LNCaP clone FGC (cell line): ENCODE results near the gene AIP.
A peak's percentile ranks its signal among the peaks of the same experiment; 100 is the strongest.

Experiments used
- DNase-seq: peaks from one replicate; pipeline ENCODE4 v3.0.0-alpha.2; 2011; ENCODE audit warnings: low read depth
- H3K4me3 ChIP-seq: 2 replicates; pipeline ENCODE4 v1.5.1; 2011; ENCODE audit warnings: mild to moderate bottlenecking, low read depth, low read length, control low read depth
- TF ChIP-seq, protein P1 (sequence below): IDR thresholded peaks from 2 replicates; pipeline ENCODE4 v1.5.1; 2012; ENCODE audit warnings: mild to moderate bottlenecking; ENCODE audit not compliant: control insufficient read depth, insufficient read depth; ENCODE audit errors: extremely low read depth

Gene AIP

DNA sequence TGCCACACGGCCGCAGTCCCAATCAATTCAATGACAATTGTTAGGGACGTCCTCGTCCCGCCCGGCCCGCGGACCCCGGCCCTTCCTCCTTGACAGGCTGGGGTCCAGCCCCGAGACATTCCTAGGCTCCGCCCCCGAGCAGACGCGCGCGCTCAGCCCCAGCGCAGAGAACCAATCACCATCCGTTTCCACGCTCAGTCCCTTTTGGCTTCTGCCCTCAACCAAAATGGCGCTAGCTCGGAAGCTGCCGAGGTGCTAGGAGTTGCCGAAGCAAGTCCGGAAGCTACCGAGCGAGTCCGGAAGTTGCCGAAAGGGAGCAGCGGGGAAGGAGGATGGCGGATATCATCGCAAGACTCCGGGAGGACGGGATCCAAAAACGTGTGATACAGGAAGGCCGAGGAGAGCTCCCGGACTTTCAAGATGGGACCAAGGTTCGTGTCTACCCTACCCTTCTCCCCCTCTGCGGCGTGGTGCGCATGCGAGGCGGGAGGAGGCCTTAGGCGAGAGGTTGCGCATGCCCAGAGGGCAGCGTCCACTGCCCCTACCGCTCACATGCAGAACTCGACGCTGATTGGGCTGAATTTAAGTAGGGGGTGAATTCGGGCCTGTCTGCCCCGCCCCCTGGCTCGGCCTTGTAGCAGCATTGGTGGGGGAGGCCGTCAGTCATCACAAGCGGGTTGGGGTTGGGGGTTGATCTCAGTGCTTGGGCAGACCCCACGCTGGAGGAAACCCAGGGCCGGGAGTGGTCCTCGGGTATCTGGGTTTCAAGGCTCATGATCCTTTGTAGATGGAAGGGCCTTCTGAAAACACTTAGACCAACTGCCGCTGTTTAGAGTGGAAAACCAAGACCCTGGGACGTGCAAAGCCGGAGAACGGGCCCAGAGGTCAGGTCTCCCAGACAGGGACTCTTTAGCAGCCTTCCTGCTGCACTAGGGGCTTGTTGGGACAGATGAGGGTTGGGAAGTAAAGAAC is at the start of gene AIP:
Gene AIP, plus strand, starts transcription at position 200 of the 972 bp plus-strand sequence. Its CDS starts 133 bp downstream, at position 333.
- TF ChIP-seq, protein P1, sequence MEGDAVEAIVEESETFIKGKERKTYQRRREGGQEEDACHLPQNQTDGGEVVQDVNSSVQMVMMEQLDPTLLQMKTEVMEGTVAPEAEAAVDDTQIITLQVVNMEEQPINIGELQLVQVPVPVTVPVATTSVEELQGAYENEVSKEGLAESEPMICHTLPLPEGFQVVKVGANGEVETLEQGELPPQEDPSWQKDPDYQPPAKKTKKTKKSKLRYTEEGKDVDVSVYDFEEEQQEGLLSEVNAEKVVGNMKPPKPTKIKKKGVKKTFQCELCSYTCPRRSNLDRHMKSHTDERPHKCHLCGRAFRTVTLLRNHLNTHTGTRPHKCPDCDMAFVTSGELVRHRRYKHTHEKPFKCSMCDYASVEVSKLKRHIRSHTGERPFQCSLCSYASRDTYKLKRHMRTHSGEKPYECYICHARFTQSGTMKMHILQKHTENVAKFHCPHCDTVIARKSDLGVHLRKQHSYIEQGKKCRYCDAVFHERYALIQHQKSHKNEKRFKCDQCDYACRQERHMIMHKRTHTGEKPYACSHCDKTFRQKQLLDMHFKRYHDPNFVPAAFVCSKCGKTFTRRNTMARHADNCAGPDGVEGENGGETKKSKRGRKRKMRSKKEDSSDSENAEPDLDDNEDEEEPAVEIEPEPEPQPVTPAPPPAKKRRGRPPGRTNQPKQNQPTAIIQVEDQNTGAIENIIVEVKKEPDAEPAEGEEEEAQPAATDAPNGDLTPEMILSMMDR: peak; percentile 16; the same call in 1 of the 2 replicates
- peak; percentile 93 for DNase-seq
- peak within 1 kb of the TSS; percentile 65 for H3K4me3 ChIP-seq

- H3K4me3 ChIP-seq: no peak overlapping the region
- no peak for DNase-seq
- TF ChIP-seq, protein P1: no peak
Measured at GRCh38 chr11:67433536-67434394, 49.1 kb upstream of the AIP start.

DNA sequence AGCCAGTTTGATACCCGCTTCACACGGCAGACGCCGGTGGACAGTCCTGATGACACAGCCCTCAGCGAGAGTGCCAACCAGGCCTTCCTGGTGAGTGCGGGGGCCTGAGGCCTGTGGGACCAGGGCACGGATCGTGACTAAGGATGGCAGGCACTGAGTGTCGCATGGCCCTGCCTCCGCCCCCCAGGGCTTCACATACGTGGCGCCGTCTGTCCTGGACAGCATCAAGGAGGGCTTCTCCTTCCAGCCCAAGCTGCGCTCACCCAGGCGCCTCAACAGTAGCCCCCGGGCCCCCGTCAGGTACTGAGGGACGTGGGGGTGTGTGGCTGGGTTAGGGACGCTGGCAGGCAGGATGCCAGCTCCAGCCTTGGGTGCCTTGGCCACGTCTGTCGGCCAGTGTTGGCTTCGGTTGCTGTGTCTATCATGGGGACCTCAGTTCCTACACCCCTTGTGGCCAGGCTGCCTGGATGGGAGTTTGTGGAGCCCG is 48.4 kb upstream of the AIP start:
- DNase-seq: no peak
- TF ChIP-seq, protein P1: no peak
- no peak overlapping the region for H3K4me3 ChIP-seq

- DNase-seq: no peak
- H3K4me3 ChIP-seq: no peak overlapping the region
- TF ChIP-seq, protein P1: no peak
Measured at GRCh38 chr11:67435031-67435726, 47.6 kb upstream of the AIP start.

GRCh38 chr11:67435727-67436458 is 46.9 kb upstream of the AIP start:
- H3K4me3 ChIP-seq: no peak overlapping the region
- no peak for DNase-seq
- TF ChIP-seq, protein P1: no peak
